GM19240 (cell line): Measurements from ENCODE around the gene SLC9A8.
A peak's percentile ranks its signal among the peaks of the same experiment; 100 is the strongest.
"Not testable (repeated sequence)": the region's sequence is repeated elsewhere in the genome, so short reads cannot be mapped to it uniquely, and the experiment has no call there.

Experiments used
- DNase-seq: peaks from one replicate; pipeline ENCODE4 v3.0.0; 2011; ENCODE audit warnings: low spot score; ENCODE audit not compliant: insufficient read length

Gene SLC9A8, protein sequence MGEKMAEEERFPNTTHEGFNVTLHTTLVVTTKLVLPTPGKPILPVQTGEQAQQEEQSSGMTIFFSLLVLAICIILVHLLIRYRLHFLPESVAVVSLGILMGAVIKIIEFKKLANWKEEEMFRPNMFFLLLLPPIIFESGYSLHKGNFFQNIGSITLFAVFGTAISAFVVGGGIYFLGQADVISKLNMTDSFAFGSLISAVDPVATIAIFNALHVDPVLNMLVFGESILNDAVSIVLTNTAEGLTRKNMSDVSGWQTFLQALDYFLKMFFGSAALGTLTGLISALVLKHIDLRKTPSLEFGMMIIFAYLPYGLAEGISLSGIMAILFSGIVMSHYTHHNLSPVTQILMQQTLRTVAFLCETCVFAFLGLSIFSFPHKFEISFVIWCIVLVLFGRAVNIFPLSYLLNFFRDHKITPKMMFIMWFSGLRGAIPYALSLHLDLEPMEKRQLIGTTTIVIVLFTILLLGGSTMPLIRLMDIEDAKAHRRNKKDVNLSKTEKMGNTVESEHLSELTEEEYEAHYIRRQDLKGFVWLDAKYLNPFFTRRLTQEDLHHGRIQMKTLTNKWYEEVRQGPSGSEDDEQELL

GRCh38 chr20:49812507-49813304, at the start of gene SLC9A8:
TSS of gene SLC9A8 (plus strand) at chr20:49812828. CDS start at chr20:49812923, 95 bp downstream.
- DNase-seq: peak; percentile 58

GRCh38 chr20:49762940-49763766, 49.5 kb upstream of the SLC9A8 start:
- DNase-seq: no peak

GRCh38 chr20:49765413-49765736, 47.3 kb upstream of the SLC9A8 start:
- DNase-seq: no peak

- no peak for DNase-seq
These were observed 46.6 kb upstream of the SLC9A8 start for GRCh38 chr20:49765846-49766541.

DNA sequence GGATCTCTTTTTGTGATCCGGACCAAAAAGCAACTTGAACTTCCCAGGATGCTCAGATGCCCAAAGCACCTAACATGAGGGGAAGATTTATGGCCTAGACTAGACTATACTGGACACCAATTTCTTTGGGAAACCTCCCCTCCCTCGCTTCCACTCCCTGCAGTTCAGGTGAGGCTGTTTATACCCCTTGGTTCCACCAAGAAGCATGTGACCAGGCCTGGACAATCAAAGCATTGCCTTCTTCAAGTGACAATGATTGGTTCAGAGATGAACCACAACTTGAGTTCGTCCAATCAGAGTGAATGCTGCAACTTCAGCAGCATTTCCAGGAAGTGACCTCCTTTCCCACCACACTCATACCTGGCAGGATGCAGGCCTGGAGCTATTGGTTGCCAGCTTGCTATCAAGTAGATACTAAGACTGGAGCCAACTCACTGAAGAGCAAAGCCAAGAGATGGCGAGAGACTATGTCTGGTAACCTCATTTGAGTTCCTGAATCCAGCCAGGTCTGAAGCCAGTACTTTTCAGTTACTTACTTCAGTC, 45.6 kb upstream of the SLC9A8 start:
- DNase-seq: no peak

DNA sequence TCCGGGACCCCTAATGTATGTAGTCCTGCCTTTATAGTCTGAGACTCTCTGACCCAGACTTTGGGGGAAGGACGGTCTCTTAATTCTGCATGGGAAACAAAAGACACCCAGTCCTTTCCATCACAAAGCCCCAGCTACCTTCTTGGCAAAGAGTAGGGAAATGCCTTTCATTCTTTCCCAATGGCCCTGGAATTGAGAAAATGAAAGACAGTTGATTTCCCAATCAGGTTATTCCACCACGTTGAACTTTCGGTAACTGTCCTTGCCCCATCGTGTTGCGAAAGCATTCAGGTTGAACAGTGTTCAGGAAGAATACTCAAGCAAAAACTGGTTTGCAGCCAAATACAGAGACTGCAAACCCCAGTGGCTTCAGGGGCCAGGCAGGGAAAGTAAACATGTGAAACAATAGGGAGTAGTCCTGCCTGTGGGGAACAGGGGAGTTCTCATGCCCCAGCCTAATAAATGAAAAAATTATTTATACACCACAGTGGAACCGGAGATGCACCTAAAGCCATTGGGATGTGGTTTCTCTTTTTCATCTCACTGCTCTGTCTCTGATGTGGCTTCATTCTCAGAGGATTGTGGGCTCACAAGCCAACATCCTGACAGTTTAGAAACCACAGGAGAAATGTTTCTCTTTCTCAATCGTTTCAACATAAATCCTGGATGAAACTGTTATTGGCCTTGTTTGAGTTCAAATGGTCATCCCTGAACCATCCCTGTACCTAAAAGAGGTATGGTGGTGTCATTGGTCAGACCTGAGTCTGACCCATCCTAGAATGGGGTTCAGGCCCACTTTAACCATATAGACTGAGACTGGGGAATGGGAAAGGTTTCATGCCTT, 44.2 kb upstream of the SLC9A8 start:
- DNase-seq: no peak

DNA sequence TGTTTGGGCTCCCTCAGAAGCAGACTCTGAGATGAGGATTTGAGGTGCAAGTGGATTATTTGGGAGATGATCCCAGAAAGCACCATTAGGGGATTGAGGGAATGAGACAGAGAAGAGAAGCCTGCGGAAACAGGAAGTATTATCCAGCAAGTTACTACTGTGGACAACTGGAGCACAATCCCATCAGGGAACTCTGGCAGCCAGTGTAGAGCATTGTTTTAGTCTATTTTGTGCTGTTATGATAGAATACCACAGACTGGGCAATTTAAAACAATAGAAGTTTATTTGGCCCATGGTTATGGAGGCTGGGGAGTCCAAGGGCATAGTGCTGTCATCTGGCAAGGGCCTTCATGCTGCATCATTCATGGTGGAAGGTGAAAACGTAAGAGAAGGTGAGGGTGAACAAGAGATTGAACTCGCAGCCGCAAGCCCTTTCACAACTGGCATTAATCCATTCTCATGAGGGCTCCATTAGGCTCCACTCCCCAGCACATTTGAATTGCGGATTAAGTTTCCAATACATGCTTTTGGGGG, 43.5 kb upstream of the SLC9A8 start:
- DNase-seq: no peak

- no peak for DNase-seq
These were observed 42.0 kb upstream of the SLC9A8 start for GRCh38 chr20:49770634-49771033.

DNA sequence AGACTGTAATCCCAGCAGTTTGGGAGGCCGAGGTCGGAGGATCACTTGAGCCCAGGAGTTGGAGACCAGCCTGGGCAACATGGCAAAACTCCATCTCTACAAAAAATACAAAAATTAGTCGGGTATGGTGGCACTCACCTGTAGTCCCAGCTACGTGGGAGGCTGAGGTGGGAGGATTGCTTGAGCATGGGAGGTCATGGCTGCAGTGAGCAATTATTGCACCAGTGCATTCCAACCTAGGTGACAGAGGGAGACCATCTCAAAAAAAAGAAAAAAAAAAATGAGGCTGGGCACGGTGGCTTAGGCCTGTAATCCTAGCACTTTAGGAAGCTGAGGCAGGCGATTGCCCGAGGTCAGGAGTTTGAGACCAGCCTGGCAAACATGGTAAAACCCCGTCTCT, 38.4 kb upstream of the SLC9A8 start:
- not testable (repeated sequence) for DNase-seq

DNA sequence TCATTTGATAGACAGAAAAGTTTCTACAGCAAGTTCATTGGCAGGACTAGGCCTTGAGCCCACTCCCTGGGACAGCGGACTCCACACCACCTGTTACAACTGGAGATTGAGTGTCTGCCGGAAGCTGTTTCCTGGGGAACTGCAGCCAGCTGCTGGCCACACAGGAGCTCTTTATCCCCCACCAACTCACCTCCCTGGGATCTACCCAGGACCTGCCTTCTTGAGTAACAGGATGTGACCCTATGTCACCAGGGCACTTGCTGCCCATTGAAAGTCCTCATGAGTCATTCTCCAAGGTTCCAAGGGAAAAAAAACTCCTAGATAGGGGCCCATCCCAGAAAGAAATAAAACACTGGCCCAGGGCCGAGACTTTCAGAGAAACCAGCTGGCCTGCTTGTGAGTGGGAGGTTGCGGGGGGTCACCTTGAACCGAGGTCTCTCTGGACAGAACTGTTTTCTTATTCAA, 37.4 kb upstream of the SLC9A8 start:
- DNase-seq: no peak

- no peak for DNase-seq
These were observed 32.7 kb upstream of the SLC9A8 start for GRCh38 chr20:49779972-49780371.

- no peak for DNase-seq
These were observed 31.0 kb upstream of the SLC9A8 start for GRCh38 chr20:49781676-49782075.

- not testable (repeated sequence) for DNase-seq
These were observed 30.2 kb upstream of the SLC9A8 start for GRCh38 chr20:49782439-49782838.

- DNase-seq: not testable (repeated sequence)
These were observed 29.3 kb upstream of the SLC9A8 start for GRCh38 chr20:49783021-49783995.

DNA sequence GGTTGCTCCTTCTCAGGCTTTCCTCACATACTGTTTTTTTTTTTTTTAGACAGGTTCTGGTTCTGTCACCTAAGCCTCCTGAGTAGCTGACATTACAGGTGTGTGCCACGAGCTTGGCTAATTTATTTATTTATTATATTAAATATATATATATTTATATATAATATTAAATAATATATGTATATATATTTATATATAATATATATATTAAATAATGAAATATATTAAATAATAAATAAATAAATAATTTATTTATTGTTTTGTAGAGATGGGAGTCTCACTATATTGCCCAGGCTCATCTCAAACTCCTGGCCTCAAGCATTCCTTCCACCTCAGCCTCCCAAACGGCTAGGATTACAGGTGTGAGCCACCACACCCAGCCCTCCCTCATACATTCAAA, 28.3 kb upstream of the SLC9A8 start:
- DNase-seq: no peak

- no peak for DNase-seq
These were observed 27.3 kb upstream of the SLC9A8 start for GRCh38 chr20:49785149-49785851.

DNA sequence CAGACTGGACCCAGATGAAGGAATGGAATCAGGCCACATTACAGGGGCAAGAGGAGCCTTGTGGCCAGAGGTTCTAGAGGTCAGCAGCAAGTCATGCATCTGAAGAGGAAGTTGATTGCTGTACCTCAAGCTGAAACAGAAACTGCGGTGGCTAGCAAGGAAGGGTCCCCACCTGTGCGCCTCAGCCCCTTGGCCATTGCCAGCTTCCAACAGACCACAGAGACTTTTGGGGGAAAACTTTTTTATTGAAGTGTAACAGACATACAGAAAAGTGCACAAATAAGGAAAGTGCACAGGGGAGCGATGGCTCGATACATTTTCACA, 26.8 kb upstream of the SLC9A8 start:
- no peak for DNase-seq

GRCh38 chr20:49786196-49786595, 26.4 kb upstream of the SLC9A8 start:
- DNase-seq: no peak
